Progenitor cell of endocrine pancreas (in vitro differentiated cells): ENCODE measurements around the gene TLK1. TPM values are rescaled to one million over a fixed set of nuclear protein-coding genes. Genes with fewer than 3 reads are reported as not detected.

Experiments used
- DNase-seq: peaks from one replicate; pipeline ENCODE4 v3.0.0; 2021; ENCODE audit warnings: low spot score; ENCODE audit not compliant: unreplicated experiment
- H3K27ac Mint-ChIP-seq: 2 replicates; pipeline ENCODE4 v1.8.0; 2021; ENCODE audit warnings: mild to moderate bottlenecking, moderate library complexity, mixed read lengths
- H3K27me3 Mint-ChIP-seq: 2 replicates; pipeline ENCODE4 v1.8.0; 2021; ENCODE audit warnings: mixed read lengths
- H3K36me3 Mint-ChIP-seq: 2 replicates; pipeline ENCODE4 v1.8.0; 2022; ENCODE audit warnings: mixed read lengths; ENCODE audit not compliant: insufficient read depth
- H3K4me1 Mint-ChIP-seq: 2 replicates; pipeline ENCODE4 v1.8.0; 2021; ENCODE audit warnings: low read depth, mixed read lengths
- H3K4me3 Mint-ChIP-seq: 2 replicates; pipeline ENCODE4 v1.8.0; 2021; ENCODE audit warnings: low read depth, mild to moderate bottlenecking, moderate library complexity, mixed read lengths
- H3K9me3 Mint-ChIP-seq: 2 replicates; pipeline ENCODE4 v1.8.0; 2021; ENCODE audit warnings: low read depth, mixed read lengths
- total RNA-seq: library from RNA; stranded (reverse); gene quantifications from 2 replicates; pipeline ENCODE4 v1.2.1, GENCODE V29; 2021
- TF ChIP-seq, protein P1 (sequence below): fragments of 200-600 bp; sonication (generic); IDR thresholded peaks from one replicate; pipeline ENCODE4 v1.5.0; 2021; ENCODE audit warnings: antibody characterized with exemption, mild to moderate bottlenecking; ENCODE audit not compliant: unreplicated experiment

The TLK1 gene
- total RNA-seq, 1 donor from 2014 or later = 75.2 TPM

DNA sequence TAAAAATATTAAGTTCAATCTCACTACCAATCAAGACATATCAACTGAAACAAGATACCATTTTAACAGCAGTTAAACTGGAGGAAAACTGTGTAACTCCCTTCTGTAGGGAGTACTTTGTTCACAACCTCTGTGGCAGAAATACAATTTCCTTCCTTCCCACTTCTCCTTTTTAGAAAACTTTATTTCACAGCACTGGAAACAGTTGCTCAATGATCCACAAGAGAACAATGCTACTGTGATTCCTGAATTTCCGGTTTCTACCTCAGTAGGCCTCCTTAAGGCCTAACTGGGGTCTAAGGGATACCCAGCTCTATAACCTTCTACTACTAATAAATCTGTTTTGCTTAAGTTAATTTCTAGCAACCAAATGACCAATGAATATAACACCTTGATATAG, 14.1 kb downstream of the TLK1 start:
- Mint-ChIP-seq H3K27me3 (no peaks in the 10 kb centered on the region), H3K4me1 (peaks cover 35% of the 10 kb centered on the region), H3K27ac (peak overlapping the region; percentile 56), H3K9me3 (no peaks in the 10 kb centered on the region), H3K4me3 (no peak overlapping the region), H3K36me3 (peaks cover 4% of the 10 kb centered on the region)
- DNase-seq = no peak
- TF ChIP-seq, protein P1, sequence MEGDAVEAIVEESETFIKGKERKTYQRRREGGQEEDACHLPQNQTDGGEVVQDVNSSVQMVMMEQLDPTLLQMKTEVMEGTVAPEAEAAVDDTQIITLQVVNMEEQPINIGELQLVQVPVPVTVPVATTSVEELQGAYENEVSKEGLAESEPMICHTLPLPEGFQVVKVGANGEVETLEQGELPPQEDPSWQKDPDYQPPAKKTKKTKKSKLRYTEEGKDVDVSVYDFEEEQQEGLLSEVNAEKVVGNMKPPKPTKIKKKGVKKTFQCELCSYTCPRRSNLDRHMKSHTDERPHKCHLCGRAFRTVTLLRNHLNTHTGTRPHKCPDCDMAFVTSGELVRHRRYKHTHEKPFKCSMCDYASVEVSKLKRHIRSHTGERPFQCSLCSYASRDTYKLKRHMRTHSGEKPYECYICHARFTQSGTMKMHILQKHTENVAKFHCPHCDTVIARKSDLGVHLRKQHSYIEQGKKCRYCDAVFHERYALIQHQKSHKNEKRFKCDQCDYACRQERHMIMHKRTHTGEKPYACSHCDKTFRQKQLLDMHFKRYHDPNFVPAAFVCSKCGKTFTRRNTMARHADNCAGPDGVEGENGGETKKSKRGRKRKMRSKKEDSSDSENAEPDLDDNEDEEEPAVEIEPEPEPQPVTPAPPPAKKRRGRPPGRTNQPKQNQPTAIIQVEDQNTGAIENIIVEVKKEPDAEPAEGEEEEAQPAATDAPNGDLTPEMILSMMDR = no peak

DNA sequence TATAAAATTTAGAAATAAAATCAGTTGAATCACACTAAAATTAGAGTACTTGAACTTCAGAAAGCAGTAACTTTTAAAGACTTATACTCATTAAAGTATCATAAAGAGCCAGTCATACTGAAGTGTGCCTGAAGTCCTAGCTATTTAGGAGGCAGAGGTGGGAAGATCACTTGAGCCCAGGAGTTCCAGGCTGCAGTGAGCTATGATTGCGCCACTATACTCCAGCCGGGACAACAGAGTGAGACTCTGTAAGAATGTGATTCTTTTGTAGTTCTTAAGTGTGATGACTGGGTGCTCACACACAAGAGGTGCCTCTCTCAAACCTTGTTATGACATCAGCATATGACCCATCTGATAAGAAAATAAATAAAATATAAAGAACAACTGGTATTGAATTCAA, 14.6 kb downstream of the TLK1 start:
- no peak overlapping the region for H3K4me3 Mint-ChIP-seq
- H3K4me1 Mint-ChIP-seq = peaks cover 39% of the 10 kb centered on the region
- no peaks in the 10 kb centered on the region for H3K9me3 Mint-ChIP-seq
- no peaks in the 10 kb centered on the region for H3K27me3 Mint-ChIP-seq
- no peak for DNase-seq
- H3K36me3 Mint-ChIP-seq = peaks cover 4% of the 10 kb centered on the region
- no peak overlapping the region for H3K27ac Mint-ChIP-seq
- TF ChIP-seq, protein P1 = no peak

DNA sequence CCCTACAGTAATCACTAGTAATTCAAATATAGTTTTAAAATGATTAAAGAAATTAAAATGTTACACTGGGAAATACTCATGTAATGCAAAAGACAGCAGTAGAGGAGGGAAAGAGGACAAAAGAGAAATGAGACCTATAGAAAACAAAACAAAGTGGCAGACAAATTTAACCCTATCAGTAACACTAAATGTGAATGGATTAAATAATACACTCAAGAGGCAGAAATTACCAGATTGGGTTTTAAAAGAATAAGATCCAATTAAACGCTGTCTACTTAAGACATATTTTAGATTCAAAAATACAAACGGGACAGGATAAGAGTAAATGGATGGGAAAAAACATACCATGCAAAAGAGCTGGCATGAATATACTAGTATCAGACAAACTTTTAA, 17.0 kb downstream of the TLK1 start:
- Mint-ChIP-seq H3K4me1 (peaks cover 34% of the 10 kb centered on the region), H3K27ac (peak overlapping the region; percentile 7), H3K36me3 (peaks cover 4% of the 10 kb centered on the region), H3K9me3 (no peaks in the 10 kb centered on the region), H3K4me3 (no peak overlapping the region), H3K27me3 (no peaks in the 10 kb centered on the region)
- TF ChIP-seq, protein P1 = no peak
- DNase-seq = no peak

DNA sequence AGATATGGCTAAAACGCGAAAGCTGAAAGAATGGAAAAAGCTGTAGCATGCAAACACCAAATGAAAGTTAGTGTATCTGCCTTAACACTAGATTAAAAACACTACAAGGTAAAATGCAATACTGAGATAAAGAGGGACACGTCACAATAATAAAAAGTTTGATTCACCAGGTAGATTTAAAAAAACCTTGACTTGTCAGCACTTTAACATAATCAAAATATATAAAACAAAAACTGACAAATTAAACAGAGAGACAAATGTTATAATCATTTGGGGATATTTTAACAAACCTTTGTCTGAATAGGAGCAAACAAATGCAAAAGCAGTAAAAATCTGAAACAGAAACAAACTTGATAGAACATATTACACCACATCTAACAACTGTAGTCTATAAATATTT, 18.3 kb downstream of the TLK1 start:
- Mint-ChIP-seq H3K27ac (no peak overlapping the region), H3K9me3 (no peaks in the 10 kb centered on the region), H3K4me1 (peaks cover 34% of the 10 kb centered on the region), H3K36me3 (peaks cover 4% of the 10 kb centered on the region), H3K27me3 (no peaks in the 10 kb centered on the region), H3K4me3 (no peak overlapping the region)
- no peak for DNase-seq
- TF ChIP-seq, protein P1 = no peak

DNA sequence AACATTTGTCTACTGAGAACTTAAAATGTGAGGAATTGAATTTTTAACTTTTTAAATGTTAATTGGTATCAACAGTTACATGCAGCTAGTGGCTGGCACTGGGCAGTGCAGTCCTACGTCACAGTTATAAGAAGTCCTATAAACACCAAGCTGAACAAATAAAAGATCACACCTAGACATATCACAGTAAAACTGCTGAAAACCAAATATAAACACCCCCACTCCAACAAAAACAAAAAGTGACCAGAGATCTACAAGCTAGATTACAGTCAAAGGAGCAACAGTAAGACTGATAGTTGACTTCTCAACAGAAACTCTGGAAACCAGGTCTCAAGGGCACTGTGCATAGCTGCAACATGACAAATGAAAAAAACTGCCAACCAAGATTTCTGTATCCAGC, 19.4 kb downstream of the TLK1 start:
- H3K36me3 Mint-ChIP-seq = peaks cover 2% of the 10 kb centered on the region
- no peak for DNase-seq
- no peaks in the 10 kb centered on the region for H3K9me3 Mint-ChIP-seq
- H3K27me3 Mint-ChIP-seq = no peaks in the 10 kb centered on the region
- no peak overlapping the region for H3K4me3 Mint-ChIP-seq
- TF ChIP-seq, protein P1 = no peak
- H3K27ac Mint-ChIP-seq = no peak overlapping the region
- peaks cover 35% of the 10 kb centered on the region for H3K4me1 Mint-ChIP-seq

DNA sequence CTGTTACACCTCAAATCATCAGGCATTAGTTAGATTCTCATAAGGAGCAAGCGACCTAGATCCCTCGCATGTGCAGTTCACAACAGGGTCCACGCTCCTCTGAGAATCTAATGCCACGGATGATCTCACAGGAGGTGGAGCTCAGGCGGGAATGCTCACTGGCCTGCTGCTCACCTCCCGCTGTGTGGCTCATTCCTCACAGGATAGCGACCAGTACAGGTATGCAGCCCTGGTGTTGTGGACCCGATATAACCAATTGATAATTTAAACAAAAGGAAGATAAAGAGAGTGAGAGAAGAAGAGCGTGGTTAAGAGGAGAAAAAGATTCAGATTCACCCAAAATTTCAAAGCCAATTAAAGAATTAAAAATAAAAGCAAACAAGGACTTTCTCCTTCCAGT, 20.8 kb downstream of the TLK1 start:
- Mint-ChIP-seq H3K4me3 (no peak overlapping the region), H3K36me3 (peaks cover 2% of the 10 kb centered on the region), H3K27ac (peak overlapping the region; percentile 1), H3K27me3 (no peaks in the 10 kb centered on the region), H3K9me3 (no peaks in the 10 kb centered on the region), H3K4me1 (peaks cover 38% of the 10 kb centered on the region)
- TF ChIP-seq, protein P1 = no peak
- DNase-seq = no peak
